Psoas muscle (tissue), 8 donors: ENCODE measurements around the gene L1CAM. TPM values are rescaled to one million over a fixed set of nuclear protein-coding genes. Genes with fewer than 3 reads are reported as not detected.

ENCODE experiments used
- ATAC-seq, 4 donors: fragments of 200-7000 bp; cut with Tn5 transposase; one replicate each; pipeline ENCODE4 v1.9.1; 2020; ENCODE audit warnings: moderate library complexity in 3 of 4, mild to moderate bottlenecking in 2 of 4
- DNase-seq, 2 donors: peaks; one replicate each; pipeline ENCODE4 v3.0.0-alpha.2; 2020
- H3K27ac ChIP-seq: fragments of 200-600 bp; one replicate; pipeline ENCODE4 v1.8.0; 2022
- H3K27me3 ChIP-seq, 3 donors: fragments of 200-600 bp in 1 of 3; one replicate each; pipeline versions ENCODE4 v1.6.1 to v1.8.0; 2013 to 2022; ENCODE audit warnings: low read length in 2 of 3, mild to moderate bottlenecking in 2 of 3, moderate library complexity in 1 of 3; ENCODE audit not compliant: insufficient read depth in 3 of 3
- H3K36me3 ChIP-seq, 2 donors: fragments of 200-600 bp in 1 of 2; one replicate each; pipeline versions ENCODE4 v1.6.1 to v1.8.0; 2013 to 2022; ENCODE audit warnings: low read depth in 1 of 2, mild to moderate bottlenecking in 1 of 2, moderate library complexity in 1 of 2; ENCODE audit not compliant: insufficient read depth in 1 of 2
- H3K4me1 ChIP-seq: fragments of 200-600 bp; one replicate; pipeline ENCODE4 v1.8.0; 2022
- H3K4me3 ChIP-seq: fragments of 200-600 bp; one replicate; pipeline ENCODE4 v1.8.0; 2022; ENCODE audit warnings: mild to moderate bottlenecking
- H3K9me3 ChIP-seq: fragments of 200-600 bp; one replicate; pipeline ENCODE4 v1.8.0; 2022
- WGBS, 3 donors: extraction: QIAGEN DNeasy Blood & Tissue Kit; methylation state at CpG; one replicate each; pipeline versions ENCODE4 v1.1.6 to v1.1.7; 2013; 5-methylcytosine and 5-hydroxymethylcytosine counted together
- intact Hi-C, 2 donors: fragments of 100-400 bp; cut with DNase I; formaldehyde crosslinking; loops; one replicate each; pipeline versions ENCODE4 v1.11.0 to v1.14.2; 2022
- polyA plus RNA-seq, 3 donors: library from polyadenylated mRNA; stranded (reverse); fragments of 200-250 nt; gene quantifications; one replicate each; pipeline ENCODE4 v1.2.3, GENCODE V29; 2013
- total RNA-seq, 4 donors: library from RNA; stranded (reverse); fragmentation: NEBNext Ultra II Directional in 2 of 4; extraction: Animal tissue kit (Norgen Biotek cat#: 25700) in 2 of 4; gene quantifications; one replicate each; pipeline versions ENCODE4 v1.2.1 to v1.2.4, GENCODE V29; 2021 to 2023
- TF ChIP-seq, protein P1 (sequence below): fragments of 200-600 bp; IDR thresholded peaks from one replicate; pipeline ENCODE4 v1.8.0; 2022; ENCODE audit warnings: antibody characterized with exemption
- donor health status: healthy with polysubstance abuse.
- donor health status: DM: no; HTN: no; CAD: no; lungs with moderate emphysema.
- donor health status: Bipolar disorder and iron deficiency.
- donor health status: healthy.
- donor health status: DM: yes; HTN: yes; CAD: no.
- donor health status: DM: no; HTN: no; CAD: no.
- donor health status: DM: no; HTN: no; CAD: no.
- donor health status: DM: yes; HTN: yes; CAD: no.

Gene L1CAM
- total and polyA plus RNA-seq, 7 donors, result 0.22 to 1.5 (median 0.46) TPM

DNA sequence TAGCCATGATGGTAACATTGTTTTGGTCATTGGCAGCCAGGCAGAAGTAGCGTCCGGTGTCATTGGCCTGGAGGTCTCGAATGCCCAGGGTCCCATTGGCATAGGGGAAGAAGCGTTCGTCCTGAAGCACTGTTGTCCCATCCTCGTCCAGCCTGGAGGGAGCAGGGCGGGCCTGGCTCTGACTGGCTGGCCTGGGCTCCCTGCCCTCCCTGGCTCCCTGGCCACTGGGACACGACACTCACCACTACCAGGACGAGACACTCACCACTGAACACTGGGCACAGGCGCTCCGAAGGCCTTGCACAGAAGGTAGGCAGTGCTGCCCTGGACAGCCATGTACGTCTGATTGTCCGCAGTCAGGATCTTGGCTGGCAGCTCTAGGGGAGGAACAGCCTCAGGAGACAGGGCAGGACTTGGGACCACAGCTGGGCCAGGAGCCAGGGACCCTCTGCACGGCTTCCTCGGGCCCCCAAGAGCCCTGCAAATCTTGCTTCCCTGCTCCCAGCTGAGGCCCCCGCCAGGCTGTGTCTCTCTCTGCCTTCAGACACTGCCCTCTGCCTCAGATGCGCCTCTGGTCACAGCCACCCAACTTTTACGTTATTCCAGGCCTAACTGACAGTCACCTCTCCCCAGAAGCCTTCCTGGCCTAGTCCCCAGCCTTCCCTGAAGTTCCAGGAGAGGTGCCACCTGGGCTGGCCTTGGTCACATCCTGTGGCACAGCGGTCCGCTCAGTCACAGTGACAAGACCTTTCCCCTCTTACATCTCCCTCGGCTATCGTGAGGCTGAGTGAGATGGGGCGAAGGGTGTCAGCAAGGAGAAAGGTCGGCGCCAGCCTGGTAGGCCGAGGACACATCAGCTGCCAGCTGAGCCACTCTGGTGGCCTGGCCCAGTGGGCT lies 17.1 kb downstream of the L1CAM start:
- TF ChIP-seq, protein P1, sequence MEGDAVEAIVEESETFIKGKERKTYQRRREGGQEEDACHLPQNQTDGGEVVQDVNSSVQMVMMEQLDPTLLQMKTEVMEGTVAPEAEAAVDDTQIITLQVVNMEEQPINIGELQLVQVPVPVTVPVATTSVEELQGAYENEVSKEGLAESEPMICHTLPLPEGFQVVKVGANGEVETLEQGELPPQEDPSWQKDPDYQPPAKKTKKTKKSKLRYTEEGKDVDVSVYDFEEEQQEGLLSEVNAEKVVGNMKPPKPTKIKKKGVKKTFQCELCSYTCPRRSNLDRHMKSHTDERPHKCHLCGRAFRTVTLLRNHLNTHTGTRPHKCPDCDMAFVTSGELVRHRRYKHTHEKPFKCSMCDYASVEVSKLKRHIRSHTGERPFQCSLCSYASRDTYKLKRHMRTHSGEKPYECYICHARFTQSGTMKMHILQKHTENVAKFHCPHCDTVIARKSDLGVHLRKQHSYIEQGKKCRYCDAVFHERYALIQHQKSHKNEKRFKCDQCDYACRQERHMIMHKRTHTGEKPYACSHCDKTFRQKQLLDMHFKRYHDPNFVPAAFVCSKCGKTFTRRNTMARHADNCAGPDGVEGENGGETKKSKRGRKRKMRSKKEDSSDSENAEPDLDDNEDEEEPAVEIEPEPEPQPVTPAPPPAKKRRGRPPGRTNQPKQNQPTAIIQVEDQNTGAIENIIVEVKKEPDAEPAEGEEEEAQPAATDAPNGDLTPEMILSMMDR, result no peak
- intact Hi-C loops, result no loop called here
- Histone ChIP-seq H3K4me3 (no peak overlapping the region), H3K9me3 (no peaks in the 10 kb centered on the region), H3K27me3 (peaks cover 0 to 20% (median 2%) of the 10 kb centered on the region in 3 donors), H3K36me3 (no peaks in the 10 kb centered on the region), H3K27ac (no peak overlapping the region), H3K4me1 (no peaks in the 10 kb centered on the region)
- ATAC-seq (no peak), DNase-seq (no peak)
- WGBS, 3 donors, result 85 to 93% (median 86%) methylated on average over 23 to 26 of the region's 26 CpGs

GRCh38 chrX:153867671-153868070 lies 18.3 kb downstream of the L1CAM start:
- TF ChIP-seq, protein P1, result no peak
- intact Hi-C loops, result no loop called here
- Histone ChIP-seq H3K27ac (no peak overlapping the region), H3K36me3 (no peaks in the 10 kb centered on the region), H3K4me3 (no peak overlapping the region), H3K4me1 (no peaks in the 10 kb centered on the region), H3K27me3 (peaks cover 0 to 30% (median 2%) of the 10 kb centered on the region in 3 donors), H3K9me3 (no peaks in the 10 kb centered on the region)
- no peak for DNase-seq
- 82 to 86% (median 86%) methylated on average over 7 to 13 of the region's 13 CpGs for WGBS, 3 donors
- ATAC-seq, result no peak

- ATAC-seq (no peak), DNase-seq (no peak)
- Histone ChIP-seq H3K27ac (no peak overlapping the region), H3K4me1 (no peaks in the 10 kb centered on the region), H3K9me3 (no peaks in the 10 kb centered on the region), H3K36me3 (no peaks in the 10 kb centered on the region), H3K4me3 (no peak overlapping the region), H3K27me3 (peaks cover 0 to 35% (median 2%) of the 10 kb centered on the region in 3 donors)
- intact Hi-C loops, result no loop called here
- TF ChIP-seq, protein P1, result no peak
- 67 to 74% (median 71%) methylated on average over 7 to 9 of the region's 9 CpGs for WGBS, 3 donors
Observed at GRCh38 chrX:153867139-153867538, 18.8 kb downstream of the L1CAM start.

DNA sequence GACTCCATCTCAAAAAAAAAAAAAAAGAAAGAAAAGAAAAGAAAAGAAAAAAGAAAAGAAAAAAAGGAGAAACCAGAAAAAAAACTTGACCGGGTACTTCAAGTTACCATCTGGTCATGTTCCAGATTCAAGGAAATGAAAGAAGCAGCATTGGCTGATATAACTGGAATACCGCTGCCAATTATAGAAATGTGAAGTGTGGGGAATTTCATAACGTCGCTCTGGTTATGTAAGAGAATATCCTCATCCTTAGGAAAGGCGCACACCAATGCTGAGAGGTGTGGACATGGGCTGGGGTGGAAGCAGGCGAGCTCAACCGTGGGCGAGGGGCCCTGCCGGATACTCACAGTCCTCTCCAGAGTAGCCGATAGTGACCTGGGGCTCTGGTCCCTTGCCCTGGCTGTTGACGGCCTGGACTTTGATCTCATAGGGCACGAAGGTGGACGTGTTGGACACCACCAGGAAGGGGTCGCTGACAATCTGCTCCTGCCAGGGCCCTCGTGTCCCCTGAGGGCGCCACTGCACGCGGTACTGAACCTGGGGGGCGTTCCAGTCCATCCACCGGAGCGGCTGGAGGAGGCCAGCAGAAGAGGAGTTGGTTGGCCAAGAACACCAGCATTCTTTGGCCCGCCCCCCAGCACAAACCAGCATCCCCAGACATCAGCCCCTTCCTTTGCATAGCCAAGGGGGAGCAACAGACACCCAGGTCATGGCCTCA lies 19.5 kb downstream of the L1CAM start:
- DNase-seq (no peak), ATAC-seq (no peak)
- Histone ChIP-seq H3K36me3 (no peaks in the 10 kb centered on the region), H3K27me3 (peaks cover 0 to 35% (median 2%) of the 10 kb centered on the region in 3 donors), H3K4me1 (no peaks in the 10 kb centered on the region), H3K27ac (no peak overlapping the region), H3K9me3 (no peaks in the 10 kb centered on the region), H3K4me3 (no peak overlapping the region)
- TF ChIP-seq, protein P1, result no peak
- intact Hi-C loops, result no loop called here
- 81 to 84% (median 83%) methylated on average over 19 to 22 of the region's 22 CpGs for WGBS, 3 donors
